Astrocyte (in vitro differentiated cells and primary cell): ENCODE results near the gene ACOT6. TPM values are rescaled to one million over a fixed set of nuclear protein-coding genes. Genes with fewer than 3 reads are reported as not detected.

Experiments used
- DNase-seq: peaks from one replicate; pipeline ENCODE4 v3.0.0-alpha.2; 2010; ENCODE audit warnings: low read depth
- FAIRE-seq: peaks from 2 replicates; lab custom pipeline; 2011; peaks lifted over from hg19 to GRCh38; lab: Jason Lieb, UNC
- H2AFZ ChIP-seq: 2 replicates; pipeline ENCODE4 v1.6.0; 2012; ENCODE audit warnings: low read depth, low read length, inconsistent platforms
- H3K27ac ChIP-seq: 2 replicates; pipeline ENCODE4 v1.5.1; 2011; ENCODE audit warnings: low read depth, low read length, inconsistent platforms
- H3K27me3 ChIP-seq: 2 replicates; pipeline ENCODE4 v1.6.0; 2011; ENCODE audit warnings: low read length, inconsistent platforms; ENCODE audit not compliant: insufficient read depth
- H3K36me3 ChIP-seq: 2 replicates; pipeline ENCODE4 v1.5.1; 2011; ENCODE audit warnings: low read length, inconsistent platforms; ENCODE audit not compliant: insufficient read depth
- H3K4me1 ChIP-seq: 2 replicates; pipeline ENCODE4 v1.5.1; 2011; ENCODE audit warnings: low read length, inconsistent platforms; ENCODE audit not compliant: insufficient read depth
- H3K4me2 ChIP-seq: 2 replicates; pipeline ENCODE4 v1.6.0; 2012; ENCODE audit warnings: low read length, inconsistent platforms
- H3K4me3 ChIP-seq: 2 replicates; pipeline ENCODE4 v1.5.1; 2011; ENCODE audit warnings: low read depth, mild to moderate bottlenecking, low read length, inconsistent platforms; ENCODE audit not compliant: insufficient read depth
- H3K79me2 ChIP-seq: 2 replicates; pipeline ENCODE4 v1.6.0; 2012; ENCODE audit warnings: mild to moderate bottlenecking, low read length, inconsistent platforms; ENCODE audit not compliant: insufficient read depth
- H3K9ac ChIP-seq: 2 replicates; pipeline ENCODE4 v1.6.0; 2012; ENCODE audit warnings: mild to moderate bottlenecking, low read length, inconsistent platforms
- H3K9me3 ChIP-seq: 2 replicates; pipeline ENCODE4 v1.5.1; 2012; ENCODE audit warnings: low read depth, mild to moderate bottlenecking, low read length, inconsistent platforms; ENCODE audit not compliant: insufficient read depth
- H4K20me1 ChIP-seq: 2 replicates; pipeline ENCODE4 v1.6.0; 2012; ENCODE audit warnings: low read length, inconsistent platforms; ENCODE audit not compliant: insufficient read depth
- H3K27ac Mint-ChIP-seq: one replicate; pipeline ENCODE4 v1.8.0; 2021; ENCODE audit warnings: mild to moderate bottlenecking, mixed read lengths; ENCODE audit not compliant: unreplicated experiment
- H3K27me3 Mint-ChIP-seq: one replicate; pipeline ENCODE4 v1.8.0; 2021; ENCODE audit warnings: low read depth, mixed read lengths; ENCODE audit not compliant: unreplicated experiment
- H3K36me3 Mint-ChIP-seq: one replicate; pipeline ENCODE4 v1.8.0; 2021; ENCODE audit warnings: low read depth, mixed read lengths; ENCODE audit not compliant: unreplicated experiment
- H3K4me1 Mint-ChIP-seq: one replicate; pipeline ENCODE4 v1.8.0; 2021; ENCODE audit warnings: low read depth, mixed read lengths; ENCODE audit not compliant: unreplicated experiment
- H3K4me3 Mint-ChIP-seq: one replicate; pipeline ENCODE4 v1.8.0; 2021; ENCODE audit warnings: mild to moderate bottlenecking, moderate library complexity, mixed read lengths; ENCODE audit not compliant: unreplicated experiment
- H3K9me3 Mint-ChIP-seq: one replicate; pipeline ENCODE4 v1.8.0; 2021; ENCODE audit warnings: mild to moderate bottlenecking, mixed read lengths; ENCODE audit not compliant: unreplicated experiment
- EZH2 ChIP-seq: IDR thresholded peaks from 2 replicates; pipeline ENCODE4 v1.6.1; 2012; ENCODE audit warnings: mild to moderate bottlenecking, low read length, inconsistent platforms; ENCODE audit not compliant: insufficient read depth
- total RNA-seq: library from RNA; stranded (reverse); gene quantifications from 2 replicates; pipeline ENCODE4 v1.2.1, GENCODE V29; 2021
- TF ChIP-seq, protein P1 (sequence below): IDR thresholded peaks from 2 replicates; pipeline ENCODE4 v1.5.1; 2011; ENCODE audit warnings: low read depth, mild to moderate bottlenecking, inconsistent platforms, low read length, moderate library complexity; ENCODE audit not compliant: insufficient read depth

The ACOT6 gene
- total RNA-seq, 1 donor from 2014 or later = not detected

DNA sequence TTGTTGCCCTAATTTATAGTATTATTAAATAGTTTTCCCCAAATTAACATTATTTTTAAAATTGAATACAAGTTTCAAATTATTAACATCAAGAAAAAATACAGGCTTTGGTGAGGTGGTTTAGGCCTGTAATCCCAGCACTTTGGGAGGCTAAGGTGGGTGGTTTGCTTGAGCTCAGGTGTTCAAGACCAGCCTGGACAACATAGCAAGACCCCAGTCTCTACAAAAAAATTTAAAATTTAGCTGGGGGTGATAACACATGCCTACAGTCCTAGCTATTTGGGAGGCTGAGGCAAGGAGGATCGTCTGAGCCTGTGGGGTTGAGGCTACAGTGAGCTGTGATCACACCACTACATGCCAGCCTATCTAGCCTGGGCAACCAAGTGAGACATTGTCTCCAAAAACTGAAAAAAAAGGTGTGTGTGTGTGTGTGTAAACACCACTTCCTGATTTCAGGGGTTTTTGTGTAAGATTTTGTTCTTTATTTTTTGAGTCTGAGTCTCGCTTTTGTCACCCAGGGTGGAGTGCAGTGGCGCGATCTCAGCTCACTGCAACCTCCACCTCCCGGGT, 28.6 kb downstream of the ACOT6 start:
- H3K9me3 ChIP-seq = no peaks in the 10 kb centered on the region
- no peak overlapping the region for H3K4me2 ChIP-seq
- no peak overlapping the region for H3K4me3 Mint-ChIP-seq
- H3K27ac ChIP-seq = no peak overlapping the region
- no peaks in the 10 kb centered on the region for H3K27me3 Mint-ChIP-seq
- H3K27ac Mint-ChIP-seq = no peak overlapping the region
- H4K20me1 ChIP-seq = no peaks in the 10 kb centered on the region
- H3K36me3 Mint-ChIP-seq = no peaks in the 10 kb centered on the region
- DNase-seq = no peak
- peaks cover 20% of the 10 kb centered on the region for H3K4me1 ChIP-seq
- H3K27me3 ChIP-seq = no peaks in the 10 kb centered on the region
- peaks cover 12% of the 10 kb centered on the region for H3K4me1 Mint-ChIP-seq
- peaks cover 11% of the 10 kb centered on the region for H3K79me2 ChIP-seq
- H2AFZ ChIP-seq = no peak overlapping the region
- no peak for FAIRE-seq
- no peak overlapping the region for H3K9ac ChIP-seq
- TF ChIP-seq, protein P1, sequence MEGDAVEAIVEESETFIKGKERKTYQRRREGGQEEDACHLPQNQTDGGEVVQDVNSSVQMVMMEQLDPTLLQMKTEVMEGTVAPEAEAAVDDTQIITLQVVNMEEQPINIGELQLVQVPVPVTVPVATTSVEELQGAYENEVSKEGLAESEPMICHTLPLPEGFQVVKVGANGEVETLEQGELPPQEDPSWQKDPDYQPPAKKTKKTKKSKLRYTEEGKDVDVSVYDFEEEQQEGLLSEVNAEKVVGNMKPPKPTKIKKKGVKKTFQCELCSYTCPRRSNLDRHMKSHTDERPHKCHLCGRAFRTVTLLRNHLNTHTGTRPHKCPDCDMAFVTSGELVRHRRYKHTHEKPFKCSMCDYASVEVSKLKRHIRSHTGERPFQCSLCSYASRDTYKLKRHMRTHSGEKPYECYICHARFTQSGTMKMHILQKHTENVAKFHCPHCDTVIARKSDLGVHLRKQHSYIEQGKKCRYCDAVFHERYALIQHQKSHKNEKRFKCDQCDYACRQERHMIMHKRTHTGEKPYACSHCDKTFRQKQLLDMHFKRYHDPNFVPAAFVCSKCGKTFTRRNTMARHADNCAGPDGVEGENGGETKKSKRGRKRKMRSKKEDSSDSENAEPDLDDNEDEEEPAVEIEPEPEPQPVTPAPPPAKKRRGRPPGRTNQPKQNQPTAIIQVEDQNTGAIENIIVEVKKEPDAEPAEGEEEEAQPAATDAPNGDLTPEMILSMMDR = no peak
- no peak for TF ChIP-seq EZH2
- no peak overlapping the region for H3K4me3 ChIP-seq
- H3K36me3 ChIP-seq = no peaks in the 10 kb centered on the region
- no peaks in the 10 kb centered on the region for H3K9me3 Mint-ChIP-seq

DNA sequence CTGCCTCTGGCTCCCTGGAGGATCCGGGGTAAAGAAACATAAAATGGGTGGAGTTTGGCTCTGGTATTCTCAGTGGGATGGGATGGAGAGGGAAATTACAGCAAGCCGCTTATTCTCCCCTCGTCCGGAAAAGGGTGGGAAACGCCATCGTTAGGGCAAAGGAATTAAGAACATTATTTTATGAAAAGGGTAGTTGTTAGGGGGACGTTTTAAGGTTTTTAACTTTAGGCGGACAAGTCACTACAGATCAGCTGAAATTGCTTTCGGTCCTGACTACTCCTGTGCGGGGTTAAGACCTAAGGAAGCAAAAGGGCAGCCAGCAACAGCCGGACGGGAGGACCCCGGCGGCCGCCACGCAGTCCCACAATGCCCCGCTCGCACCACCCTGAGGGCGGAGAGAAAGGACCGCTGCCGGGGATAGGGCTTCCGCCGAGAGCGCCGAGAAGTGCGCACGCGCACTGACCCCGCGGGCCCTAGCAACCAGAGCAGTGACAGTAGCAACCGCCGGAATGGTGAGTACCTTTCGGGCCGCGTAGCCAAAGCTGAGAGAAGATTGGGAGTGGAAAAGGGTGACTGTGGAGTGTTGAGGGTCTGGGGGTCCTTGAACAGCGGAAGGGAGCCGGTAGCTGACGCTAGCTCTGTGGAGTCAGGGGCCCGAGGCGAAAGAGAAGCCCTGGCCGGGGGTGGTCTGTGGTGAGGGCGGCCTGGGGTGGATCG, 32.4 kb downstream of the ACOT6 start, which contains the start of gene DNAL1:
DNAL1 (plus strand) TSS at position 456 of the 717 bp plus-strand sequence; CDS start at position 510, 54 bp downstream.
- Histone ChIP-seq H2AFZ (peak within 1 kb of the TSS; percentile 88), H3K9ac (peak within 1 kb of the TSS; percentile 88), H3K9me3 (no peaks in the 10 kb centered on the region), H3K36me3 (no peaks in the 10 kb centered on the region), H3K27me3 (no peaks in the 10 kb centered on the region), H3K4me3 (peak within 1 kb of the TSS; percentile 85), H3K4me2 (peak within 1 kb of the TSS; percentile 87), H3K27ac (peak within 1 kb of the TSS; percentile 81), H4K20me1 (no peaks in the 10 kb centered on the region), H3K79me2 (peaks cover 23% of the 10 kb centered on the region), H3K4me1 (peaks cover 15% of the 10 kb centered on the region)
- H3K9me3 Mint-ChIP-seq = no peaks in the 10 kb centered on the region
- no peaks in the 10 kb centered on the region for H3K27me3 Mint-ChIP-seq
- H3K4me1 Mint-ChIP-seq = peaks cover 9% of the 10 kb centered on the region
- H3K27ac Mint-ChIP-seq = peak within 1 kb of the TSS; percentile 95
- FAIRE-seq (no peak), DNase-seq (peak; percentile 73)
- TF ChIP-seq, protein P1 = no peak
- no peak for TF ChIP-seq EZH2
- no peaks in the 10 kb centered on the region for H3K36me3 Mint-ChIP-seq
- peak within 1 kb of the TSS; percentile 98 for H3K4me3 Mint-ChIP-seq

DNA sequence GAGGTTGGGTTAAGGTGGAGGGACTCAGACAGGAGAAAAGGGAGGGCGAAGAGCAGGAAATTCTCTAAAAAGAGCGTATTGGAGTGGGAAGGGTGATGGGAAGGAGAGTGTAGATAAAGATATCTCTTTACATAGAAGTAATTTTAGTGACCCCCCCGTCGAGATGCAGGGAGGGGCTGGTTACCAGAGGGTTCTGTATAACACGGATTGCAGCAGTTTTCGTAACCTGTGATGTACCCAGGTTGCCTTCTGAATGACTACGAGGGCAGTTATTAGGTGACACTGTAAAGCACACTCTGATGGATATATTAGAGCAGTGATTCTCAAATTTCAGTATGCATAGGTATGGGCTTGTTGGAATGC, 32.9 kb downstream of the ACOT6 start:
- Histone ChIP-seq H3K4me2 (peak overlapping the region; percentile 87), H3K36me3 (no peaks in the 10 kb centered on the region), H3K4me3 (peak overlapping the region; percentile 85), H3K9ac (peak overlapping the region; percentile 88), H3K79me2 (peaks cover 28% of the 10 kb centered on the region), H3K9me3 (no peaks in the 10 kb centered on the region), H4K20me1 (no peaks in the 10 kb centered on the region), H3K4me1 (peaks cover 11% of the 10 kb centered on the region), H2AFZ (peak overlapping the region; percentile 88), H3K27ac (peak overlapping the region; percentile 81), H3K27me3 (no peaks in the 10 kb centered on the region)
- DNase-seq (no peak), FAIRE-seq (no peak)
- H3K4me1 Mint-ChIP-seq = peaks cover 7% of the 10 kb centered on the region
- no peaks in the 10 kb centered on the region for H3K36me3 Mint-ChIP-seq
- no peaks in the 10 kb centered on the region for H3K9me3 Mint-ChIP-seq
- H3K4me3 Mint-ChIP-seq = peak overlapping the region; percentile 98
- H3K27me3 Mint-ChIP-seq = no peaks in the 10 kb centered on the region
- TF ChIP-seq, protein P1 = no peak
- no peak for TF ChIP-seq EZH2
- H3K27ac Mint-ChIP-seq = peak overlapping the region; percentile 95
